Common myeloid progenitor, CD34-positive (primary cell): ENCODE measurements around the gene SLC26A8.
"Not testable (repeated sequence)": the region's sequence is repeated elsewhere in the genome, so short reads cannot be mapped to it uniquely, and the experiment has no call there.

ENCODE experiments used
- CTCF ChIA-PET: fragments of 350-600 bp; sonication (Branson Sonifier 250); formaldehyde crosslinking; loops from one replicate; lab custom pipeline; 2021; ENCODE audit warnings: antibody characterized with exemption; lab: Charles Lee
- POLR2A ChIA-PET: fragments of 350-600 bp; sonication (Branson Sonifier 250); formaldehyde crosslinking; loops from one replicate; lab custom pipeline; 2021; ENCODE audit warnings: antibody characterized with exemption; lab: Charles Lee
- DNase-seq, 3 donors: peaks; one replicate each; pipeline versions ENCODE4 v3.0.0 to v3.0.0-alpha.2; 2013
- H3K27ac ChIP-seq, 2 experiments: 1 replicate in 1 of 2; 2 replicates in 1 of 2; pipeline ENCODE4 v1.7.0; 2013; ENCODE audit warnings: inconsistent platforms in 2 of 2, low read length in 2 of 2, mild to moderate bottlenecking in 2 of 2, low read depth in 1 of 2, moderate library complexity in 1 of 2; ENCODE audit not compliant: severe bottlenecking in 2 of 2, insufficient read depth in 1 of 2, poor library complexity in 1 of 2
- H3K27me3 ChIP-seq, 5 experiments: replicated peaks in 2 of 5; 1 replicate in 3 of 5; 2 replicates in 2 of 5; pipeline versions ENCODE4 v1.6.1 to v1.7.0; 2013; ENCODE audit warnings: low read length in 4 of 5, mild to moderate bottlenecking in 2 of 5, moderate library complexity in 2 of 5, inconsistent platforms in 1 of 5; ENCODE audit not compliant: insufficient read depth in 5 of 5, control insufficient read depth in 4 of 5
- H3K36me3 ChIP-seq, 4 experiments: 1 replicate in 2 of 4; 2 replicates in 2 of 4; pipeline versions ENCODE4 v1.6.1 to v1.7.0; 2013; ENCODE audit warnings: low read length in 3 of 4, control low read depth in 1 of 4, mild to moderate bottlenecking in 1 of 4; ENCODE audit not compliant: control insufficient read depth in 4 of 4, insufficient read depth in 4 of 4
- H3K4me1 ChIP-seq, 4 experiments: 1 replicate in 3 of 4; 2 replicates in 1 of 4; pipeline versions ENCODE4 v1.6.1 to v1.7.1; 2013; ENCODE audit warnings: low read length in 3 of 4, mild to moderate bottlenecking in 3 of 4, control low read depth in 1 of 4, inconsistent platforms in 1 of 4, moderate library complexity in 1 of 4; ENCODE audit not compliant: control insufficient read depth in 4 of 4, insufficient read depth in 4 of 4; ENCODE audit errors: control extremely low read depth in 1 of 4
- H3K4me3 ChIP-seq, 7 experiments: 1 replicate in 4 of 7; 2 replicates in 3 of 7; pipeline versions ENCODE4 v1.5.1 to v1.7.0; 2013; ENCODE audit warnings: mild to moderate bottlenecking in 7 of 7, low read length in 6 of 7, moderate library complexity in 6 of 7, inconsistent platforms in 2 of 7, low read depth in 2 of 7, control low read depth in 1 of 7; ENCODE audit not compliant: insufficient read depth in 4 of 7, control insufficient read depth in 1 of 7; ENCODE audit errors: extremely low read depth in 1 of 7
- H3K9me3 ChIP-seq, 5 experiments: 1 replicate in 4 of 5; 2 replicates in 1 of 5; pipeline versions ENCODE4 v1.6.1 to v1.7.1; 2013; ENCODE audit warnings: low read length in 4 of 5, mild to moderate bottlenecking in 2 of 5, inconsistent platforms in 1 of 5, low read depth in 1 of 5, moderate library complexity in 1 of 5; ENCODE audit not compliant: control insufficient read depth in 4 of 5, insufficient read depth in 2 of 5; ENCODE audit errors: control extremely low read depth in 1 of 5
- WGBS: methylation state at CpG from one replicate; pipeline ENCODE4 v1.1.5; 2013; ENCODE audit not compliant: insufficient coverage; 5-methylcytosine and 5-hydroxymethylcytosine counted together

SLC26A8 gene

DNA sequence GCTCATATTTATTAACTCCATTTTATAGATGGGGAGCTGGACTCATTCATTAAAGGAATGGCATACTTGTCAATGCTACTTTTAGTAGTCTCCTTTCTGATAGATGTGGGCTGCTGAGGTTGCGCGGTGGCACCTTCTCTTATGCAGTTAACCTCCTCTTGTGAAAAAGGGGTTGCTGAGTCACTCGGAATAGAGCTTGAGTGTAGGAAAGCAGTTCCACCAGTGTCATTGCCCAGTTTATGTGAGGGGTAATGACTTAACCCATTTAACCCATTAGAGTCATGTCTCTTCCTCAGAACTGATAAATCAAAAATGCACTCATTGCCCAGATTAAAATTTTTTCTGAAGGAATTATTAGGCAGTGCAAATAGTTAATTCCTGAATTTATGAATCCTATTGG lies 9.5 kb upstream of the SLC26A8 start:
- POLR2A ChIA-PET = no interaction called here
- no peaks in the 10 kb centered on the region for H3K9me3 ChIP-seq
- no peaks in the 10 kb centered on the region for H3K27me3 ChIP-seq
- peak overlapping the region in 1 of 2 experiments; percentile 43 for H3K27ac ChIP-seq
- H3K36me3 ChIP-seq = peaks cover 0 to 2% (median 0%) of the 10 kb centered on the region in 4 experiments
- WGBS = 15% methylated on average over 2 of the region's 3 CpGs
- peaks cover 39 to 85% (median 68%) of the 10 kb centered on the region in 4 experiments for H3K4me1 ChIP-seq
- peak overlapping the region in 3 of 7 experiments; percentile 17 to 35 (median 34) for H3K4me3 ChIP-seq
- DNase-seq = peak in 2 of 3 donors; percentile 91 to 94
- CTCF ChIA-PET = interaction anchor here (0.6 to 2.0 kb wide), 7 partner anchors 10 to 65 kb away, joined by 3 to 8 read pairs (median 4); no protein-coding TSS in a partner anchor

DNA sequence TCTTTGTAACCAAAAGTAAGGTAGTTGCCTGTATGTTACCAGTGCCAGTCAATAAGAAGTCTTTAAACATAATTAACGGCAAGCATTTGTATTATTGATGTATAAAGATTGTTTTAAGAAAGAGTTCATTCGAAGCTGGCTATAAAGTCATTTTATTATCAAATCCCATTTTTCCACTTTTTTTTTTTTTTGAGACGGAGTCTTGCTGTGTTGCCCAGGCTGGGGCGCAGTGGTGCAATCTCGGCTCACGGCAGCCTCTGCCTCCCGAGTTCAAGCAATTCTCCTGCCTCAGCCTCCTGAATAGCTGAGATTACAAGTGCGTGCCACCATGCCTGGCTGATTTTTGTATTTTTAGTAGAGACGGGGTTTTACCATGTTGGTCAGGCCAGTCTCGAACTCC lies 8.7 kb upstream of the SLC26A8 start:
- H3K27me3 ChIP-seq, H3K9me3 ChIP-seq, H3K36me3 ChIP-seq, DNase-seq: not testable (repeated sequence)
- ChIA-PET POLR2A (interaction anchor here (0.7 kb wide), 1 partner anchor 9 kb away, joined by 3 read pairs; no protein-coding TSS in a partner anchor), CTCF (interaction anchor here (0.9 to 2.0 kb wide), 8 partner anchors 10 to 542 kb away, joined by 3 to 8 read pairs (median 4); no protein-coding TSS in a partner anchor)
- Histone ChIP-seq H3K4me3 (peak overlapping the region in 2 of 7 experiments; percentile 35 to 65), H3K27ac (peak overlapping the region in 1 of 2 experiments; percentile 66), H3K4me1 (peaks cover 31 to 77% (median 61%) of the 10 kb centered on the region in 4 experiments)
- 100% methylated on average over 6 of the region's 10 CpGs for WGBS

DNA sequence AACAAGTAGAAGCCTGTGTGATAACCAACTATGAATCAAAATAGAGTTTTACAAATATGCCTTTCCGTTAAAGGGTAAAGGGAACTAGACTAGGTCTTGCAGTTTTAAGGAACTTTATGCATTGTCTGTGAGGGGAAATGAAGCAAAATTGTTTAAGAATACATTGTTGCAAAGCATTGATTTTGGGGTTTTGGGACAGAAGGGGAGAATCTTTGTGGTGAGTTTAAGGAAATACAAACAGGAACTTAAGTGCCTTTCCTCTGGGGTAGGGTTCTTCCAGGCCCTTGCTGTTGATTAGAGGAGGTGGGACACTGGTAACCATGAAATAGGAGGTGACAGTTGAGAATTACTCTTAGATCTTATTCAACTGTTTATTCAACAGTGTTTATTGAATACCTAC lies 7.8 kb upstream of the SLC26A8 start:
- 0% methylated on average over 1 of the region's 1 CpG for WGBS
- peaks cover 0 to 2% (median 0%) of the 10 kb centered on the region in 4 experiments for H3K36me3 ChIP-seq
- peaks cover 29 to 69% (median 53%) of the 10 kb centered on the region in 4 experiments for H3K4me1 ChIP-seq
- DNase-seq = peak in 2 of 3 donors; percentile 62 to 77
- no peaks in the 10 kb centered on the region for H3K27me3 ChIP-seq
- H3K27ac ChIP-seq = peak overlapping the region; percentile 26 to 66
- ChIA-PET CTCF (interaction anchor here (0.9 to 1.6 kb wide), 3 partner anchors 11 to 543 kb away, joined by 3 read pairs; no protein-coding TSS in a partner anchor), POLR2A (no interaction called here)
- H3K4me3 ChIP-seq = peak overlapping the region in 5 of 7 experiments; percentile 5 to 65 (median 25)
- H3K9me3 ChIP-seq = no peaks in the 10 kb centered on the region

DNA sequence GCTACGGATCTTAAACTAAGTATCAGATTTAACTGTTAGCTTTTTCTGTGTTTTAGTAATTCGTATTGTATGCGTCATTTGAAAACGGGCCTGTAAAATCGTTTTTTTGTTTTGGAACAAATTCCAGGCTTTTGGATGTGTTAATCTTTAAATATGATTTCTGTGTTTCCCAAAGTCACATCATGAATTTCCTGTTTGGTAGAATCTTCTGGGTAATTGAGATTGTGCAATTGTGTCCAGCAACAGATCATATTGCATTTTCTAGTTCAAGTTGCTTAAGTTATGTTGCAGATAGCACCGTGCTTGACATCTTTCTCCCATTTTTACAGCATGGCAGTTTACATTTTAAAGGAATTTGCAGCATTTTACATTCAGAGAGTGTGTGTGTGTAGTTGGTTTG lies 5.0 kb upstream of the SLC26A8 start:
- ChIA-PET CTCF (interaction anchor here (1.2 to 10.8 kb wide), 8 partner anchors 9 to 64 kb away, joined by 3 to 196 read pairs (median 23); no protein-coding TSS in a partner anchor), POLR2A (interaction anchor here (0.6 to 3.8 kb wide), 9 partner anchors 9 to 1734 kb away, joined by 3 to 29 read pairs (median 3); no protein-coding TSS in a partner anchor)
- Histone ChIP-seq H3K27ac (peak overlapping the region; percentile 96 to 98), H3K9me3 (no peaks in the 10 kb centered on the region), H3K4me3 (peak overlapping the region in 6 of 7 experiments; percentile 99 to 100 (median 100)), H3K27me3 (no peaks in the 10 kb centered on the region), H3K4me1 (peaks cover 22 to 55% (median 42%) of the 10 kb centered on the region in 4 experiments), H3K36me3 (no peaks in the 10 kb centered on the region)
- peak in 2 of 3 donors; percentile 51 to 59 for DNase-seq
- 0% methylated on average over 2 of the region's 6 CpGs for WGBS

DNA sequence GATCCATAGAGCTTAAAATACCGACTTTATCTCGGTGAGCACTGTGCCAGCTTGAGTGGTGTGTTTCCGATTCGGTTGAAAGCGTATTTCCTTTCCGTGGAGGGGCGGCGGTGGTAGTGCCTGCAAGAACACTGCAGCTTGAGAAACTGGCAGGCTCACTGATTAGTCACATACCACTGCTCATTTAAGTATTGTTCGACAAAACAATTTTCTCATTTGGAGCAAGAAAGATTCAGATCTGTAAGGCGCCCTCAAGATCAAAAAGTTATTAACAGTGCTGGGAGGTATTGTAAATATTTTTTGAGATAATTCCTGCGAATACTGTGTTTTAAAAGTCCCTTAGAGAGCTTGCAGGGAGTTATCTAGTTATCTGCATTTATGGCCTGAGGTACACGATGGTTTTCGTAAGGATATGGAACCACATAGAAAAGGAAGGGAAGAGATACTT lies 4.5 kb upstream of the SLC26A8 start:
- POLR2A ChIA-PET = interaction anchor here (0.6 to 3.8 kb wide), 16 partner anchors 10 to 1734 kb away, joined by 3 to 29 read pairs (median 3); no protein-coding TSS in a partner anchor
- peak overlapping the region; percentile 96 to 98 for H3K27ac ChIP-seq
- peak overlapping the region in 6 of 7 experiments; percentile 99 to 100 (median 100) for H3K4me3 ChIP-seq
- CTCF ChIA-PET = interaction anchor here (1.2 to 10.8 kb wide), 11 partner anchors 9 to 74 kb away, joined by 3 to 196 read pairs (median 17); no protein-coding TSS in a partner anchor
- H3K4me1 ChIP-seq = peaks cover 16 to 55% (median 43%) of the 10 kb centered on the region in 4 experiments
- no peaks in the 10 kb centered on the region for H3K36me3 ChIP-seq
- WGBS = 0% methylated on average over 11 of the region's 13 CpGs
- no peaks in the 10 kb centered on the region for H3K9me3 ChIP-seq
- DNase-seq = peak; percentile 96 to 100 (median 99)
- H3K27me3 ChIP-seq = no peaks in the 10 kb centered on the region

DNA sequence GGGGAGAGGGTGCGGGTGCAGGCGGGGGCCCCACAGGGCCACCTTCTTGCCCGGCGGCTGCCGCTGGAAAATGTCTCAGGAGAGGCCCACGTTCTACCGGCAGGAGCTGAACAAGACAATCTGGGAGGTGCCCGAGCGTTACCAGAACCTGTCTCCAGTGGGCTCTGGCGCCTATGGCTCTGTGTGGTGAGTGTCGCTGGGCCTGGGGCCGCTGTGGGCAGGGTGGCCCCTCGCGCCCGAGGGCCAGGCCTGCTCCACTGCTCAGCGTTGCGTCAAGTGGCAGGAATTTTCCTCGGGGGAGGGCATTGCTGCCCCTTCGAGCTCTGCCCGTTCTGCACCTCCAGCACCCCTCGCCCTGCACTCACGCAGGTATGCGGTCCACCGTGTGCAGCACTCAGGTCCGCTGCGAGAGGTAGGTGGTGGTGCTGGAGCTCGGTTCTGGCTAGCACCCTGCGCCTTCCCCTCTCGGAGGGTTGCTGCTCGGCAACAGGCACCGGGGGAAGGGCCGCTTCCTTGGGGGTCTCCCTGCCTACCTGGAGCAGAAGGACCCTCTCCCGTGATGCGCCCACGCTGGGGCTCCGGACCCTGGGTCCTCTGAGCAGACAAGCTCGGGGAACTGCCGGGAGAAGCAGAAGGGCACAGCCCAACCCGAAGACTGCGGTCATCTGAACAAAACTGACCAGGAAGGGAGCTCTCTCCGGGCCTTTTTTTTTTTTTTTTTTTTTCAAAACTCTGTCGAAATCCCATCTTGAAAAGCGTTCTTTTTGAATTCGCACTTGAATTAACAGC lies 3.8 kb upstream of the SLC26A8 start:
- H3K27me3 ChIP-seq = no peaks in the 10 kb centered on the region
- H3K27ac ChIP-seq = peak overlapping the region; percentile 96 to 98
- peaks cover 16 to 51% (median 40%) of the 10 kb centered on the region in 4 experiments for H3K4me1 ChIP-seq
- H3K4me3 ChIP-seq = peak overlapping the region; percentile 99 to 100 (median 100)
- no peaks in the 10 kb centered on the region for H3K9me3 ChIP-seq
- 0% methylated on average over 32 of the region's 44 CpGs for WGBS
- POLR2A ChIA-PET = interaction anchor here (0.6 to 3.8 kb wide), 16 partner anchors 10 to 642 kb away, joined by 3 to 29 read pairs (median 4); no protein-coding TSS in a partner anchor
- H3K36me3 ChIP-seq = no peaks in the 10 kb centered on the region
- DNase-seq = peak in 2 of 3 donors; percentile 42 to 58
- CTCF ChIA-PET = interaction anchor here (0.6 to 10.8 kb wide), 18 partner anchors 10 to 335 kb away, joined by 3 to 196 read pairs (median 6); no protein-coding TSS in a partner anchor
